ENCODE results near the gene TAPBPL. TPM values are rescaled to one million over a fixed set of nuclear protein-coding genes. Genes with fewer than 3 reads are reported as not detected.

Gene TAPBPL
- total and polyA plus RNA-seq, 12 donors = 7.9 to 57.5 (median 17.0) TPM

DNA sequence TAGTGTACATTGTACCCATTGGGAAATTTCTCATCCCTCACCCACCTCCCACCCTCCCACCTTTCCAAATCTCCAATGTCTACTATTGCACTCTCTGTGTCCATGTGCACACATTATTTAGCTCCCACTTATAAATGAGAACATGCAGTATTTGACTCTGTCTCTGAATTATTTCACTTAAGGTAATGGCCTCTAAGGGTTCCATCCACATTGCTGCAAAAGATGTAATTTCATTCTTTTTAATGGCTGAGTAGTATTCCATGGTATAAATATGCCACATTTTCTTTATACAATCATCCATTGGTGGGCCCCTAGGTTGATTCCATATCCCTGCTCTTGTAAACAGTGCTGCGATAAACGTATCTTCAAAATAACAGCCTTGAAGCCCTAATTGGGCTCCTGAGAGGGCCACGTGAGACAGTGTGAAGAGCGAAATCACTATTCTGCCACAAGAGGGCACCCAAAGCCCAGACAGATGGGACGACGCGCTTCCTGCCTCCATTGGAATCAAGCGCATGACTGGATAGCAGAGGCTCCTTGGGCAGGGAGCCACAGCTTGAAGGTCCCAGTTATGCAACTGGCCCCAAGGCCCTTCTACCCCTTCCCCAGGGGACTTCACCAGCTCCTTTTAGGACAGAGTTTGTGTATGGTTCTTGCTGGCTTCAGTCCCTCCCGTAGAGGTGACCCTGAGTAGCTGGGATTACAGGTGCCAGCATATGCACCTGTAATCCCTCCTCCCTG, 28.4 kb upstream of the TAPBPL start:
- Histone ChIP-seq H3K9me3 (no peaks in the 10 kb centered on the region), H3K4me1 (peaks cover 0 to 21% (median 6%) of the 10 kb centered on the region in 9 donors), H3K4me3 (no peak overlapping the region), H3K27me3 (no peaks in the 10 kb centered on the region), H3K27ac (peak overlapping the region in 2 of 10 donors; percentile 26 to 36), H3K36me3 (no peaks in the 10 kb centered on the region)
- WGBS, 2 donors = 4 to 5% methylated on average over 9 of the region's 9 CpGs
- peak; percentile 91 to 99 (median 98) for ATAC-seq
- intact Hi-C loops (cut with DNase I) = loop anchor here (1.0 to 10.0 kb wide), 11 partner anchors 39 to 135 kb away; partner anchors contain the start of genes GAPDH (in 3 of the 10) and IFFO1 (in 1 of the 10)
- DNase-seq = peak; percentile 73 to 86
- TF ChIP-seq, protein P1, sequence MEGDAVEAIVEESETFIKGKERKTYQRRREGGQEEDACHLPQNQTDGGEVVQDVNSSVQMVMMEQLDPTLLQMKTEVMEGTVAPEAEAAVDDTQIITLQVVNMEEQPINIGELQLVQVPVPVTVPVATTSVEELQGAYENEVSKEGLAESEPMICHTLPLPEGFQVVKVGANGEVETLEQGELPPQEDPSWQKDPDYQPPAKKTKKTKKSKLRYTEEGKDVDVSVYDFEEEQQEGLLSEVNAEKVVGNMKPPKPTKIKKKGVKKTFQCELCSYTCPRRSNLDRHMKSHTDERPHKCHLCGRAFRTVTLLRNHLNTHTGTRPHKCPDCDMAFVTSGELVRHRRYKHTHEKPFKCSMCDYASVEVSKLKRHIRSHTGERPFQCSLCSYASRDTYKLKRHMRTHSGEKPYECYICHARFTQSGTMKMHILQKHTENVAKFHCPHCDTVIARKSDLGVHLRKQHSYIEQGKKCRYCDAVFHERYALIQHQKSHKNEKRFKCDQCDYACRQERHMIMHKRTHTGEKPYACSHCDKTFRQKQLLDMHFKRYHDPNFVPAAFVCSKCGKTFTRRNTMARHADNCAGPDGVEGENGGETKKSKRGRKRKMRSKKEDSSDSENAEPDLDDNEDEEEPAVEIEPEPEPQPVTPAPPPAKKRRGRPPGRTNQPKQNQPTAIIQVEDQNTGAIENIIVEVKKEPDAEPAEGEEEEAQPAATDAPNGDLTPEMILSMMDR (IDR thresholded peaks at IDR 0.05) = peak; percentile 84 to 95 (median 92)

DNA sequence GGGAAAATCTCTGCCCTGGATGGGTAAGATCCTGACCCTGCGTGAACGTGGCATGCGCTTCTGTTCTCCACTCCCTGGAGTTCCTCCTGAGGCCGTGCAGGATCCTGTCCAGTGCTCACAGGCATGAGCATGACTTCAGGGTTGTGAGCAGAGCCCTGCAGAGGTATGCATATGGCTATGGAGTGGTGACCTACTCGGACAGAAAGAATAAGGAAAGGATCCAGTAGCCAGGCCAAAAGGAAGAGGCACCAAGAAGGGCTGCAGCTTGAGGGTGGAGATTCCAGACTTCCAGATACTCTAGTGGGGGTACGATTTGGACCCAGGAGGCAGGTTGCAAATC, 27.9 kb upstream of the TAPBPL start:
- no peaks in the 10 kb centered on the region for H3K27me3 ChIP-seq
- no peak overlapping the region for H3K4me3 ChIP-seq
- peak overlapping the region in 2 of 10 donors; percentile 26 to 36 for H3K27ac ChIP-seq
- TF ChIP-seq, protein P1 (IDR thresholded peaks at IDR 0.05) = no peak
- no peaks in the 10 kb centered on the region for H3K36me3 ChIP-seq
- no peak for DNase-seq
- peaks cover 0 to 21% (median 6%) of the 10 kb centered on the region in 9 donors for H3K4me1 ChIP-seq
- intact Hi-C loops (cut with DNase I) = loop anchor here in 9 of 10 donors (2.0 to 10.0 kb wide), 8 partner anchors 38 to 133 kb away; partner anchors contain the start of genes GAPDH (in 3 of the 9) and IFFO1 (in 1 of the 9)
- peak in 6 of 8 donors; percentile 19 to 60 (median 36) for ATAC-seq
- 42 to 61% methylated on average over 6 of the region's 6 CpGs for WGBS, 2 donors
- no peaks in the 10 kb centered on the region for H3K9me3 ChIP-seq

DNA sequence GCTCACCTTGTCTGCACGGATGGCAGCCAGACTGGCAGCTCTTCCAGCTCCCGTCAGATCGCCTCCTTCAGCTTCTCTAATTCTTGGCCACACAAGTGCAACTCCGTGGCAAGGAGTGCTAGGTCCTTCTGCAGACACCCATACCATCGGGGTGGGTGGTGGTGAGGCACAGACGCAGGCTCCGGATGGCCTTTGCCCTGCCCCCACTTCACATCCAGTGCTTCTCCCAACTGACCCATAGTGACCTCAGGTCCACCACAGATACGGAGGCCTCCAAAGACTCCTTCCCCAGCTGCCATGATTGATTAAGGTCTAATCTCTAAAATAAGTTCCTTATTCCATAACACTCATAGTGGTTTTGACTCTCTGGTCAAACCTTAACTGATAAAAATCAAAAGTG, 27.0 kb upstream of the TAPBPL start:
- Histone ChIP-seq H3K27ac (no peak overlapping the region), H3K36me3 (no peaks in the 10 kb centered on the region), H3K9me3 (no peaks in the 10 kb centered on the region), H3K4me1 (peaks cover 0 to 23% (median 6%) of the 10 kb centered on the region in 9 donors), H3K4me3 (no peak overlapping the region), H3K27me3 (no peaks in the 10 kb centered on the region)
- TF ChIP-seq, protein P1 (IDR thresholded peaks at IDR 0.05) = no peak
- WGBS, 2 donors = 80 to 87% methylated on average over 8 of the region's 8 CpGs
- no peak for DNase-seq
- no peak for ATAC-seq
- intact Hi-C loops (cut with DNase I) = loop anchor here in 9 of 10 donors (2.0 to 10.0 kb wide), 8 partner anchors 37 to 132 kb away; partner anchors contain the start of genes GAPDH (in 3 of the 9) and IFFO1 (in 1 of the 9)

DNA sequence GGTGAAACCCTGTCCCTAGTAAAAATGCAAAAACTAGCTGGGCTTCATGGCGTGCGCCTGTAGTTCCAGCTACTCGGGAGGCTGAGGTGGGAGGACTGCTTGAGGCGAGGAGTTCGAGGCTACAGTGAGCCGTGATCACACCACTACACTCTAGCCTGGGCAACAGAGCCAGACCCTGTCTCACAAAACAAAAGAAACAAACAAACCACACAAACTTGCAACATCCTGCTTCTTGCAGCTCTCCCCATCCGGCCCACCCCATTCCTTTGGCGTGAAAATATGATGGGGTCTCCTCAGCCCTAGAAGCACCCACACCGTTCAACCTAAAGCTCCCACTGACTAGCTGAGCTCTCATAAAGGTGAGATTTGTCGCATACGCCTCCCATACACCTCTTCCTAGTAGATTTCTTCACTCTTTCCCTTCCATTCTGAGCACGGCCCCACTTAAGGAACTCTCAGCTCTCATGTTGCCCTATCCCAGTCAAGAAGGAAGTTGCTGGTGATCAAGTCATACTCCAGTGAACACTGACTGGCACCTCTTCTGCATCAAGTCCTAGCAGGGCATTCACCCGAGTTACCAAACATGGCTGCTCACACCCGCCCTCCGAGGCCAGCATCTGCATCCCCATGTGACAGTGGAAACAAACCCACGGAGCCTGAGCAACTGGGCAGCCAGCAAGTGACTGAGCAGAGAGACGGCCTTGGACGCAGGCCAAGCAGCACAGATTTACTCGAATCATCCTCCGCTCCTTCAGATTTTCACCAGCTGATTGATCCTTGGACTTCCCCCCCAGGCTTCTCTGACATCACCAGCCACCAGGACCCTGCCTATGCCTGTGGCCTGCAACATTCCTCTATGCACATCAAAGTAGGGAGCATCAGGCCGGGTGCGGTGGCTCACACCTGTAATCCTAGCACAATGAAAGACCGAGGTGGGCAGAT, 26.0 kb upstream of the TAPBPL start:
- DNase-seq (no peak), ATAC-seq (no peak)
- Histone ChIP-seq H3K27ac (peak overlapping the region in 1 of 10 donors; percentile 73), H3K36me3 (no peaks in the 10 kb centered on the region), H3K9me3 (no peaks in the 10 kb centered on the region), H3K27me3 (no peaks in the 10 kb centered on the region), H3K4me1 (peaks cover 0 to 32% (median 15%) of the 10 kb centered on the region in 9 donors), H3K4me3 (no peak overlapping the region)
- TF ChIP-seq, protein P1 (IDR thresholded peaks at IDR 0.05) = no peak
- WGBS, 2 donors = 84 to 88% methylated on average over 23 of the region's 23 CpGs
- intact Hi-C loops (cut with DNase I) = loop anchor here in 4 of 10 donors (2.0 to 10.0 kb wide), 5 partner anchors 36 to 109 kb away; partner anchors contain the start of gene GAPDH (in 2 of the 4)

Measured in heart right ventricle (tissue), 16 donors.